GM12878 (cell line): ENCODE results near the gene HASPIN. TPM values are rescaled to one million over a fixed set of nuclear protein-coding genes. Genes with fewer than 3 reads are reported as not detected.

Experiments used
- ATAC-seq: fragments of 200-7000 bp; cut with Tn5 transposase; 3 replicates; pipeline ENCODE4 v1.9.1; 2020; ENCODE audit warnings: mild to moderate bottlenecking, moderate library complexity
- BruUV-seq: library from RNA; stranded (reverse); fragments of 400-500 nt; replicated peaks from 2 replicates; lab custom pipeline; 2021; lab: Mats Ljungman, UMichigan
- CTCF ChIA-PET: fragments of 300-600 bp; sonication (Branson Sonifier 250); formaldehyde crosslinking; extraction: SDS; loops from one replicate; lab custom pipeline; 2021; ENCODE audit warnings: inconsistent platforms; lab: Yijun Ruan, JAX
- POLR2A ChIA-PET: fragments of 350-600 bp; formaldehyde crosslinking; extraction: SDS; loops from one replicate; lab custom pipeline; 2021; ENCODE audit warnings: inconsistent platforms; lab: Charles Lee
- RAD21 ChIA-PET: fragments of 300-600 bp; sonication (Branson Sonifier 250); formaldehyde crosslinking; loops from one replicate; lab custom pipeline; 2023; ENCODE audit warnings: antibody characterized with exemption; ENCODE audit not compliant: unreplicated experiment; lab: Charles Lee
- SMC1A ChIA-PET: fragments of 300-600 bp; sonication (Branson Sonifier 250); formaldehyde crosslinking; loops from one replicate; lab custom pipeline; 2023; ENCODE audit not compliant: unreplicated experiment, uncharacterized antibody; lab: Charles Lee
- DNase-seq: peaks from one replicate; pipeline ENCODE4 v3.0.0-alpha.2; 2011; ENCODE audit warnings: low read depth, low spot score
- FAIRE-seq: peaks from 3 replicates; lab custom pipeline; 2011; peaks lifted over from hg19 to GRCh38; lab: Jason Lieb, UNC
- H2AFZ ChIP-seq: 2 replicates; pipeline ENCODE4 v1.6.0; 2011; ENCODE audit warnings: low read depth, low read length, control low read depth; ENCODE audit not compliant: control insufficient read depth
- H3K27ac ChIP-seq: 2 replicates; pipeline ENCODE4 v1.5.1; 2011; ENCODE audit warnings: control low read depth; ENCODE audit not compliant: control insufficient read depth, insufficient read depth
- H3K27me3 ChIP-seq, 2 experiments: replicated peaks in 1 of 2; 2 replicates each; pipeline versions ENCODE4 v1.6.0 to v1.6.1; 2011; ENCODE audit warnings: low read length in 1 of 2; ENCODE audit not compliant: control insufficient read depth in 2 of 2, insufficient read depth in 2 of 2
- H3K36me3 ChIP-seq, 2 experiments: 2 replicates each; pipeline ENCODE4 v1.5.1; 2011; ENCODE audit warnings: low read length in 1 of 2; ENCODE audit not compliant: control insufficient read depth in 2 of 2, insufficient read depth in 2 of 2
- H3K4me1 ChIP-seq: 2 replicates; pipeline ENCODE4 v1.6.1; 2011; ENCODE audit warnings: mild to moderate bottlenecking, low read length, moderate library complexity, mixed read lengths; ENCODE audit not compliant: control insufficient read depth, insufficient read depth
- H3K4me2 ChIP-seq: 2 replicates; pipeline ENCODE4 v1.6.0; 2011; ENCODE audit warnings: control low read depth; ENCODE audit not compliant: control insufficient read depth, insufficient read depth
- H3K4me3 ChIP-seq: fragments of 200-600 bp; sonication (generic); 2 replicates; pipeline ENCODE4 v1.5.1; 2016
- H3K79me2 ChIP-seq: 2 replicates; pipeline ENCODE4 v1.6.0; 2011; ENCODE audit warnings: low read length; ENCODE audit not compliant: control insufficient read depth, insufficient read depth
- H3K9ac ChIP-seq: 2 replicates; pipeline ENCODE4 v1.8.0; 2011; ENCODE audit warnings: low read length, control low read depth, mixed read lengths; ENCODE audit not compliant: control insufficient read depth, insufficient read depth
- H3K9me3 ChIP-seq: replicated peaks from 3 replicates; pipeline ENCODE4 v1.5.1; 2011; ENCODE audit warnings: mild to moderate bottlenecking, low read length; ENCODE audit not compliant: control insufficient read depth, insufficient read depth
- H4K20me1 ChIP-seq: 2 replicates; pipeline ENCODE4 v1.6.0; 2011; ENCODE audit not compliant: control insufficient read depth, insufficient read depth
- POU2F2 ChIP-seq: IDR thresholded peaks from 3 replicates; pipeline ENCODE4 v1.6.1; 2011; ENCODE audit warnings: low read depth, mild to moderate bottlenecking, low read length, borderline replicate concordance
- RAD21 ChIP-seq: IDR thresholded peaks from 2 replicates; pipeline ENCODE4 v1.6.1; 2011; ENCODE audit warnings: mild to moderate bottlenecking, low read depth, low read length, moderate library complexity; ENCODE audit not compliant: insufficient read depth
- SMARCA5 ChIP-seq: fragments of 450-650 bp; IDR thresholded peaks from 2 replicates; pipeline ENCODE4 v1.6.1; 2017; ENCODE audit warnings: mild to moderate bottlenecking
- SREBF1 ChIP-seq: IDR thresholded peaks from 2 replicates; pipeline ENCODE4 v1.6.1; 2012; ENCODE audit warnings: mild to moderate bottlenecking, low read length
- WGBS: methylation state at CpG from one replicate; pipeline ENCODE4 v1.1.6; 2016; ENCODE audit warnings: low lambda C conversion rate; ENCODE audit not compliant: insufficient replicate concordance, insufficient coverage; ENCODE audit errors: missing lambda C conversion rate; 5-methylcytosine and 5-hydroxymethylcytosine counted together
- in situ Hi-C: fragments of 300-500 bp; cut with MboI; formaldehyde crosslinking; loops from 9 replicates; pipeline ENCODE4 v1.14.3; 2018; ENCODE audit warnings: mixed read lengths
- intact Hi-C: fragments of 100-400 bp; cut with micrococcal nuclease; formaldehyde crosslinking; loops from one replicate; pipeline ENCODE4 v1.14.2; 2022; ENCODE audit not compliant: unreplicated experiment
- polyA plus RNA-seq, 11 experiments: library from polyadenylated mRNA; depleted of rRNA in 4 of 11; unstranded in 6 of 11; stranded (reverse) in 5 of 11; fragments of >200 nt; fragmentation: Nextera tagmentation in 4 of 11; fragmentation: Illumina TruSeq in 1 of 11; extraction: Ambion mirVana in 4 of 11; extraction: Trizol in 1 of 11; gene quantifications; 1 replicate in 1 of 11; 2 replicates in 10 of 11; pipeline versions ENCODE4 v1.2.1 to v1.2.3, GENCODE V29; 2011 to 2016; ENCODE audit warnings: inconsistent platforms in 2 of 11, missing spikeins in 2 of 11, low read depth in 1 of 11
- total RNA-seq, 4 experiments: library from RNA; depleted of rRNA in 3 of 4; stranded (reverse); fragments of >200 nt in 3 of 4; fragmentation: Illumina TruSeq in 1 of 4; extraction: Trizol in 1 of 4; gene quantifications; 2 replicates each; pipeline versions ENCODE4 v1.2.1 to v1.2.3, GENCODE V29; 2013 to 2021
- TF ChIP-seq, protein P1 (sequence below), 3 experiments: IDR thresholded peaks in 2 of 3; conservative IDR thresholded peaks in 1 of 3; 2 replicates each; pipeline ENCODE4 v1.5.1; 2011; ENCODE audit warnings: low read depth in 3 of 3, low read length in 3 of 3, mild to moderate bottlenecking in 3 of 3, control low read depth in 2 of 3, moderate library complexity in 2 of 3, inconsistent platforms in 1 of 3, mixed read lengths in 1 of 3; ENCODE audit not compliant: control insufficient read depth in 2 of 3, insufficient read depth in 1 of 3; ENCODE audit errors: extremely low read depth in 1 of 3

The HASPIN gene
- total and polyA plus RNA-seq, 10 of the 15 experiments (the other 5 are each of a cell fraction or from before 2014, with no cell fraction given): 0.80 to 18.0 (median 10.1) TPM

GRCh38 chr17:3692346-3692745 lies 31.4 kb upstream of the HASPIN start:
- no peak for FAIRE-seq
- POLR2A ChIA-PET: interaction anchor here (0.7 kb wide), 1 partner anchor 124 kb away, joined by 3 read pairs; no protein-coding TSS in a partner anchor
- intact Hi-C loops: loop anchor here (2.0 to 5.0 kb wide), 2 partner anchors 35 to 104 kb away; no protein-coding TSS in a partner anchor
- in situ Hi-C loops: no loop called here
- TF ChIP-seq RAD21 (0 out of 2 replicates have a peak, but pooled peaks have one; percentile 17), SMARCA5 (0 out of 2 replicates have a peak, but pooled peaks have one; percentile 33), POU2F2 (no peak), SREBF1 (no peak)
- TF ChIP-seq, protein P1, sequence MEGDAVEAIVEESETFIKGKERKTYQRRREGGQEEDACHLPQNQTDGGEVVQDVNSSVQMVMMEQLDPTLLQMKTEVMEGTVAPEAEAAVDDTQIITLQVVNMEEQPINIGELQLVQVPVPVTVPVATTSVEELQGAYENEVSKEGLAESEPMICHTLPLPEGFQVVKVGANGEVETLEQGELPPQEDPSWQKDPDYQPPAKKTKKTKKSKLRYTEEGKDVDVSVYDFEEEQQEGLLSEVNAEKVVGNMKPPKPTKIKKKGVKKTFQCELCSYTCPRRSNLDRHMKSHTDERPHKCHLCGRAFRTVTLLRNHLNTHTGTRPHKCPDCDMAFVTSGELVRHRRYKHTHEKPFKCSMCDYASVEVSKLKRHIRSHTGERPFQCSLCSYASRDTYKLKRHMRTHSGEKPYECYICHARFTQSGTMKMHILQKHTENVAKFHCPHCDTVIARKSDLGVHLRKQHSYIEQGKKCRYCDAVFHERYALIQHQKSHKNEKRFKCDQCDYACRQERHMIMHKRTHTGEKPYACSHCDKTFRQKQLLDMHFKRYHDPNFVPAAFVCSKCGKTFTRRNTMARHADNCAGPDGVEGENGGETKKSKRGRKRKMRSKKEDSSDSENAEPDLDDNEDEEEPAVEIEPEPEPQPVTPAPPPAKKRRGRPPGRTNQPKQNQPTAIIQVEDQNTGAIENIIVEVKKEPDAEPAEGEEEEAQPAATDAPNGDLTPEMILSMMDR (IDR thresholded peaks at IDR 0.05 in 2 of 3, conservative IDR thresholded peaks at IDR 0.05 in 1 of 3; ENCODE audit: control insufficient read depth in 2 of 3, extremely low read depth in 1 of 3, insufficient read depth in 1 of 3, low read depth in 3 of 3, low read length in 3 of 3): peak in 2 of 3 experiments; percentile 12 to 15; a peak in 1 of 6 replicates
- TF ChIP-seq, all 136 proteins: peak for 3
- ChIA-PET CTCF (interaction anchor here (1.0 to 2.5 kb wide), 5 partner anchors 10 to 90 kb away, joined by 3 to 10 read pairs (median 7); no protein-coding TSS in a partner anchor), RAD21 (no interaction called here), SMC1A (interaction anchor here (1.7 kb wide), 1 partner anchor 18 kb away, joined by 3 read pairs; no protein-coding TSS in a partner anchor)
- Histone ChIP-seq H4K20me1 (no peaks in the 10 kb centered on the region), H3K79me2 (peaks cover 13% of the 10 kb centered on the region), H3K4me1 (peaks cover 32% of the 10 kb centered on the region), H3K36me3 (no peaks in the 10 kb centered on the region; a peak in 1 of 4 replicates), H3K9ac (no peak overlapping the region), H3K27ac (no peak overlapping the region), H3K4me2 (no peak overlapping the region), H3K9me3 (peaks cover 2% of the 10 kb centered on the region; the same call in 1 of the 3 replicates), H2AFZ (no peak overlapping the region), H3K4me3 (no peak overlapping the region), H3K27me3 (no peaks in the 10 kb centered on the region)
- 77% methylated on average over 9 of the region's 9 CpGs for WGBS
- ATAC-seq: no peak
- no TSS peak for BruUV-seq
- DNase-seq: no peak
